ENCODE results near the gene DDX53. TPM values are rescaled to one million over a fixed set of nuclear protein-coding genes. Genes with fewer than 3 reads are reported as not detected.

Gene DDX53
- total and polyA plus RNA-seq, 9 of the 15 experiments (the other 6 are each of a cell fraction or from before 2014, with no cell fraction given) = 0.25 to 3.3 (median 2.4) TPM

DNA sequence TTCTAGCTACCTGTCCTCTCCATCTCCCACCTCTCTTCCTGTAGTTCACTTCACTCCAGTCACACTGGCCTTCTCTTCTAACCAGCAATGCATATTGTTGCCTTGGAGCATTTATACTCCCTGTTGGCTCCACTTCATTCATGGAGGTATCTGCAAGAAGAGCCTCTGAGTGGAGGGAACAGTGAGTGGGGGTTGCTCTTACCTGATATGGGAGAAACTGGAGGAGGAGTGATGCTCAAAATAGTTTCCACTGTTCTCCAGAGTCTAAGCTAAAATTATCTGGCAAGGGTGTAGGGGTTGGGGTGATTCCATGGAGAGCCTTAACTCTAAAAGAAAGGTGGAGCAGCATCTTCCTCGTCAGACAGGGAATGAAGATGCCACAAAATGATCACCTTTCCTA lies 28.9 kb upstream of the DDX53 start (continued):
- TF ChIP-seq, protein P1, sequence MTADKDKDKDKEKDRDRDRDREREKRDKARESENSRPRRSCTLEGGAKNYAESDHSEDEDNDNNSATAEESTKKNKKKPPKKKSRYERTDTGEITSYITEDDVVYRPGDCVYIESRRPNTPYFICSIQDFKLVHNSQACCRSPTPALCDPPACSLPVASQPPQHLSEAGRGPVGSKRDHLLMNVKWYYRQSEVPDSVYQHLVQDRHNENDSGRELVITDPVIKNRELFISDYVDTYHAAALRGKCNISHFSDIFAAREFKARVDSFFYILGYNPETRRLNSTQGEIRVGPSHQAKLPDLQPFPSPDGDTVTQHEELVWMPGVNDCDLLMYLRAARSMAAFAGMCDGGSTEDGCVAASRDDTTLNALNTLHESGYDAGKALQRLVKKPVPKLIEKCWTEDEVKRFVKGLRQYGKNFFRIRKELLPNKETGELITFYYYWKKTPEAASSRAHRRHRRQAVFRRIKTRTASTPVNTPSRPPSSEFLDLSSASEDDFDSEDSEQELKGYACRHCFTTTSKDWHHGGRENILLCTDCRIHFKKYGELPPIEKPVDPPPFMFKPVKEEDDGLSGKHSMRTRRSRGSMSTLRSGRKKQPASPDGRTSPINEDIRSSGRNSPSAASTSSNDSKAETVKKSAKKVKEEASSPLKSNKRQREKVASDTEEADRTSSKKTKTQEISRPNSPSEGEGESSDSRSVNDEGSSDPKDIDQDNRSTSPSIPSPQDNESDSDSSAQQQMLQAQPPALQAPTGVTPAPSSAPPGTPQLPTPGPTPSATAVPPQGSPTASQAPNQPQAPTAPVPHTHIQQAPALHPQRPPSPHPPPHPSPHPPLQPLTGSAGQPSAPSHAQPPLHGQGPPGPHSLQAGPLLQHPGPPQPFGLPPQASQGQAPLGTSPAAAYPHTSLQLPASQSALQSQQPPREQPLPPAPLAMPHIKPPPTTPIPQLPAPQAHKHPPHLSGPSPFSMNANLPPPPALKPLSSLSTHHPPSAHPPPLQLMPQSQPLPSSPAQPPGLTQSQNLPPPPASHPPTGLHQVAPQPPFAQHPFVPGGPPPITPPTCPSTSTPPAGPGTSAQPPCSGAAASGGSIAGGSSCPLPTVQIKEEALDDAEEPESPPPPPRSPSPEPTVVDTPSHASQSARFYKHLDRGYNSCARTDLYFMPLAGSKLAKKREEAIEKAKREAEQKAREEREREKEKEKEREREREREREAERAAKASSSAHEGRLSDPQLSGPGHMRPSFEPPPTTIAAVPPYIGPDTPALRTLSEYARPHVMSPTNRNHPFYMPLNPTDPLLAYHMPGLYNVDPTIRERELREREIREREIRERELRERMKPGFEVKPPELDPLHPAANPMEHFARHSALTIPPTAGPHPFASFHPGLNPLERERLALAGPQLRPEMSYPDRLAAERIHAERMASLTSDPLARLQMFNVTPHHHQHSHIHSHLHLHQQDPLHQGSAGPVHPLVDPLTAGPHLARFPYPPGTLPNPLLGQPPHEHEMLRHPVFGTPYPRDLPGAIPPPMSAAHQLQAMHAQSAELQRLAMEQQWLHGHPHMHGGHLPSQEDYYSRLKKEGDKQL (CRISPR knock-in tag; IDR thresholded peaks at IDR 0.05; ENCODE audit: borderline replicate concordance) = no peak
- TF ChIP-seq ARID2 (IDR thresholded peaks at IDR 0.05) = no peak

DNA sequence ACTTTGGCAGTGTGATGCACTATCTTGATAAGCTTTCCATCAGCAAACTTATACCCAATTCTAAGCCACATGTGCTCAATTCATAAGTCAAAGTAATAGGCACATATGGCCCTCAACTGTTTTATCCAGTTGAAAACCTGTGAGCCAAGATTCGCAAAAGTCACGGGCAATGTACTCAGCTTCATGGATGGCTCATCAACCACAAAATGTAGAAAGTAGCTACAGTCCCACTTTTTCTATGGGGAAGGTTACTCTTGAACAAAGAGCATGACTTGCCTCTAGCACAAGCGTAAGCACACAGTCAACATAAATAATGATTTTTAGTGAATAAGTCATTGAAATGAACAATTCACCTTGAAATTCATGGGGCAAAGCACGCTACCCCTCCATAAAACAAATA lies 25.1 kb upstream of the DDX53 start:
- TF ChIP-seq ZNF23 (CRISPR knock-in tag; IDR thresholded peaks at IDR 0.05) (no peak), KLF16 (IDR thresholded peaks at IDR 0.05) (no peak), BRD9 (IDR thresholded peaks at IDR 0.05; ENCODE audit: low read depth, partially characterized antibody) (no peak), BCOR (IDR thresholded peaks at IDR 0.05) (no peak), MAZ (CRISPR knock-in tag; conservative IDR thresholded peaks at IDR 0.05 in 1 of 2, IDR thresholded peaks at IDR 0.05 in 1 of 2) (no peak), ZFX (CRISPR knock-in tag; IDR thresholded peaks at IDR 0.05) (no peak)
- TF ChIP-seq, protein P2, sequence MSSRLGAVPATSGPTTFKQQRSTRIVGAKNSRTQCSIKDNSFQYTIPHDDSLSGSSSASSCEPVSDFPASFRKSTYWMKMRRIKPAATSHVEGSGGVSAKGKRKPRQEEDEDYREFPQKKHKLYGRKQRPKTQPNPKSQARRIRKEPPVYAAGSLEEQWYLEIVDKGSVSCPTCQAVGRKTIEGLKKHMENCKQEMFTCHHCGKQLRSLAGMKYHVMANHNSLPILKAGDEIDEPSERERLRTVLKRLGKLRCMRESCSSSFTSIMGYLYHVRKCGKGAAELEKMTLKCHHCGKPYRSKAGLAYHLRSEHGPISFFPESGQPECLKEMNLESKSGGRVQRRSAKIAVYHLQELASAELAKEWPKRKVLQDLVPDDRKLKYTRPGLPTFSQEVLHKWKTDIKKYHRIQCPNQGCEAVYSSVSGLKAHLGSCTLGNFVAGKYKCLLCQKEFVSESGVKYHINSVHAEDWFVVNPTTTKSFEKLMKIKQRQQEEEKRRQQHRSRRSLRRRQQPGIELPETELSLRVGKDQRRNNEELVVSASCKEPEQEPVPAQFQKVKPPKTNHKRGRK (tag; IDR thresholded peaks at IDR 0.05) = no peak
- TF ChIP-seq, protein P3, sequence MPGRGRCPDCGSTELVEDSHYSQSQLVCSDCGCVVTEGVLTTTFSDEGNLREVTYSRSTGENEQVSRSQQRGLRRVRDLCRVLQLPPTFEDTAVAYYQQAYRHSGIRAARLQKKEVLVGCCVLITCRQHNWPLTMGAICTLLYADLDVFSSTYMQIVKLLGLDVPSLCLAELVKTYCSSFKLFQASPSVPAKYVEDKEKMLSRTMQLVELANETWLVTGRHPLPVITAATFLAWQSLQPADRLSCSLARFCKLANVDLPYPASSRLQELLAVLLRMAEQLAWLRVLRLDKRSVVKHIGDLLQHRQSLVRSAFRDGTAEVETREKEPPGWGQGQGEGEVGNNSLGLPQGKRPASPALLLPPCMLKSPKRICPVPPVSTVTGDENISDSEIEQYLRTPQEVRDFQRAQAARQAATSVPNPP (IDR thresholded peaks at IDR 0.05; ENCODE audit: borderline replicate concordance, insufficient read depth, insufficient read length) = no peak
- Histone ChIP-seq H3K79me2 (ENCODE audit: control insufficient read depth, insufficient read depth, low read length) (no peaks in the 10 kb centered on the region), H3K27me3 (ENCODE audit: control insufficient read depth in 2 of 2, insufficient read depth in 2 of 2, low read length in 2 of 2) (no peaks in the 10 kb centered on the region), H3K4me3 (no peak overlapping the region), H2AFZ (ENCODE audit: low read depth, low read length) (no peak overlapping the region), H3K4me2 (ENCODE audit: insufficient read depth, low read length) (no peak overlapping the region), H3K27ac (ENCODE audit: extremely low read depth, low read depth, low read length) (no peak overlapping the region), H3K9me3 (replicated peaks; ENCODE audit: control insufficient read depth, insufficient read depth, low read depth, low read length) (no peaks in the 10 kb centered on the region), H3K9ac (ENCODE audit: insufficient read depth in 1 of 2, low read depth in 2 of 2, low read length in 2 of 2) (no peak overlapping the region), H3K4me1 (replicated peaks in 1 of 2; ENCODE audit: control insufficient read depth in 2 of 2, insufficient read depth in 2 of 2, low read length in 2 of 2) (no peaks in the 10 kb centered on the region), H3K36me3 (ENCODE audit: control insufficient read depth, insufficient read depth, low read length) (no peaks in the 10 kb centered on the region), H4K20me1 (replicated peaks; ENCODE audit: control insufficient read depth, insufficient read depth, low read length) (no peaks in the 10 kb centered on the region), H3K9me1 (ENCODE audit: control insufficient read depth, insufficient read depth, low read length) (no peaks in the 10 kb centered on the region)
- WGBS (ENCODE audit: insufficient coverage, low coverage, missing lambda C conversion rate) = 0% methylated on average over 4 of the region's 4 CpGs
- POLR2A ChIA-PET = no interaction called here
- FAIRE-seq (no peak), ATAC-seq (no peak), DNase-seq (ENCODE audit: extremely low read depth in 1 of 4, low spot score in 3 of 4) (no peak)
- CTCF ChIA-PET (ENCODE audit: low intra/inter-chr PET ratio) = no interaction called here
- in situ Hi-C loops (cut with MboI) (no loop called here), intact Hi-C loops (cut with micrococcal nuclease) (no loop called here)
- no TSS peak for BruUV-seq (replicated peaks)
